Measurements from ENCODE around the gene RUNDC3A.

RUNDC3A gene

GRCh38 chr17:44308320-44308818 is at the start of gene RUNDC3A:
Gene RUNDC3A, plus strand, starts transcription at chr17:44308601. Its CDS starts 232 bp downstream, at chr17:44308833.
- peak; percentile 17 for DNase-seq (ENCODE audit: low read depth, low spot score)

GRCh38 chr17:44258811-44259351 is 49.5 kb upstream of the RUNDC3A start:
- DNase-seq (ENCODE audit: low read depth, low spot score) = no peak

GRCh38 chr17:44260296-44260695 is 48.1 kb upstream of the RUNDC3A start:
- no peak for DNase-seq (ENCODE audit: low read depth, low spot score)

GRCh38 chr17:44262654-44263225 is 45.7 kb upstream of the RUNDC3A start:
- no peak for DNase-seq (ENCODE audit: low read depth, low spot score)

- DNase-seq (ENCODE audit: low read depth, low spot score) = no peak
Measured at GRCh38 chr17:44263345-44263902, 45.0 kb upstream of the RUNDC3A start.

GRCh38 chr17:44266402-44267164 is 41.8 kb upstream of the RUNDC3A start:
- DNase-seq (ENCODE audit: low read depth, low spot score) = no peak

- DNase-seq (ENCODE audit: low read depth, low spot score) = no peak
Measured at GRCh38 chr17:44267165-44267455, 41.3 kb upstream of the RUNDC3A start.

GRCh38 chr17:44267818-44268490 is 40.4 kb upstream of the RUNDC3A start, which contains the start of gene SLC4A1:
Gene SLC4A1, minus strand, starts transcription at chr17:44268135. Its CDS starts 5,269 bp downstream, at chr17:44262866.
- DNase-seq (ENCODE audit: low read depth, low spot score) = no peak

- DNase-seq (ENCODE audit: low read depth, low spot score) = no peak
Measured at GRCh38 chr17:44268709-44269534, 39.5 kb upstream of the RUNDC3A start.

GRCh38 chr17:44269535-44270240 is 38.7 kb upstream of the RUNDC3A start:
- no peak for DNase-seq (ENCODE audit: low read depth, low spot score)

GRCh38 chr17:44272321-44272951 is 36.0 kb upstream of the RUNDC3A start:
- no peak for DNase-seq (ENCODE audit: low read depth, low spot score)

- no peak for DNase-seq (ENCODE audit: low read depth, low spot score)
Measured at GRCh38 chr17:44272954-44273353, 35.4 kb upstream of the RUNDC3A start.

GRCh38 chr17:44273607-44274006 is 34.8 kb upstream of the RUNDC3A start:
- DNase-seq (ENCODE audit: low read depth, low spot score) = no peak

- no peak for DNase-seq (ENCODE audit: low read depth, low spot score)
Measured at GRCh38 chr17:44277976-44278375, 30.4 kb upstream of the RUNDC3A start.

GRCh38 chr17:44279346-44279665 is 29.1 kb upstream of the RUNDC3A start:
- DNase-seq (ENCODE audit: low read depth, low spot score) = no peak

- peak; percentile 49 for DNase-seq (ENCODE audit: low read depth, low spot score)
Measured at GRCh38 chr17:44279666-44280391, 28.6 kb upstream of the RUNDC3A start.

GRCh38 chr17:44280392-44280937 is 27.9 kb upstream of the RUNDC3A start:
- no peak for DNase-seq (ENCODE audit: low read depth, low spot score)

- no peak for DNase-seq (ENCODE audit: low read depth, low spot score)
Measured at GRCh38 chr17:44281570-44281969, 26.8 kb upstream of the RUNDC3A start.

- DNase-seq (ENCODE audit: low read depth, low spot score) = no peak
Measured at GRCh38 chr17:44282264-44282663, 26.1 kb upstream of the RUNDC3A start.
